ENCODE measurements around the gene PRKN.

PRKN gene

GRCh38 chr6:162580619-162581018, 146.9 kb downstream of the PRKN start:
- Histone ChIP-seq H3K36me3 (replicated peaks; ENCODE audit: low read depth, low read length) (no peaks in the 10 kb centered on the region), H3K4me3 (ENCODE audit: low read length) (no peak overlapping the region), H3K79me2 (ENCODE audit: low read length) (no peaks in the 10 kb centered on the region), H4K20me1 (ENCODE audit: insufficient read depth, low read length) (no peaks in the 10 kb centered on the region), H2AFZ (ENCODE audit: low read depth, low read length) (no peak overlapping the region), H3K9ac (ENCODE audit: low read length) (no peak overlapping the region), H3K4me1 (ENCODE audit: low read length) (no peaks in the 10 kb centered on the region), H3K9me3 (ENCODE audit: insufficient read depth, low read length) (no peaks in the 10 kb centered on the region), H3K4me2 (ENCODE audit: low read length) (no peak overlapping the region), H3K27me3 (ENCODE audit: low read depth, low read length) (no peaks in the 10 kb centered on the region), H3K27ac (ENCODE audit: low read length) (no peak overlapping the region)
- TF ChIP-seq CTCF (IDR thresholded peaks at IDR 0.05; ENCODE audit: low read depth, low read length) (no peak), EZH2phosphoT487 (IDR thresholded peaks at IDR 0.05; ENCODE audit: low read depth) (no peak)

- no peak for TF ChIP-seq EZH2phosphoT487 (IDR thresholded peaks at IDR 0.05; ENCODE audit: low read depth)
- H3K27ac ChIP-seq (ENCODE audit: low read length) = no peak overlapping the region
- no peaks in the 10 kb centered on the region for H3K79me2 ChIP-seq (ENCODE audit: low read length)
- no peak overlapping the region for H3K4me2 ChIP-seq (ENCODE audit: low read length)
- H2AFZ ChIP-seq (ENCODE audit: low read depth, low read length) = no peak overlapping the region
- H3K27me3 ChIP-seq (ENCODE audit: low read depth, low read length) = no peaks in the 10 kb centered on the region
- no peaks in the 10 kb centered on the region for H3K4me1 ChIP-seq (ENCODE audit: low read length)
- H4K20me1 ChIP-seq (ENCODE audit: insufficient read depth, low read length) = no peaks in the 10 kb centered on the region
- H3K36me3 ChIP-seq (replicated peaks; ENCODE audit: low read depth, low read length) = no peaks in the 10 kb centered on the region
- no peak overlapping the region for H3K9ac ChIP-seq (ENCODE audit: low read length)
- H3K9me3 ChIP-seq (ENCODE audit: insufficient read depth, low read length) = no peaks in the 10 kb centered on the region
- no peak overlapping the region for H3K4me3 ChIP-seq (ENCODE audit: low read length)
These were observed 151.6 kb downstream of the PRKN start for GRCh38 chr6:162576016-162576415.

- no peak overlapping the region for H2AFZ ChIP-seq (ENCODE audit: low read depth, low read length)
- no peak overlapping the region for H3K9ac ChIP-seq (ENCODE audit: low read length)
- H3K4me2 ChIP-seq (ENCODE audit: low read length) = no peak overlapping the region
- H3K36me3 ChIP-seq (replicated peaks; ENCODE audit: low read depth, low read length) = no peaks in the 10 kb centered on the region
- no peaks in the 10 kb centered on the region for H3K4me1 ChIP-seq (ENCODE audit: low read length)
- no peak overlapping the region for H3K27ac ChIP-seq (ENCODE audit: low read length)
- no peaks in the 10 kb centered on the region for H3K9me3 ChIP-seq (ENCODE audit: insufficient read depth, low read length)
- H3K79me2 ChIP-seq (ENCODE audit: low read length) = no peaks in the 10 kb centered on the region
- no peak for TF ChIP-seq CTCF (IDR thresholded peaks at IDR 0.05; ENCODE audit: low read depth, low read length)
- TF ChIP-seq EZH2phosphoT487 (IDR thresholded peaks at IDR 0.05; ENCODE audit: low read depth) = no peak
- H3K27me3 ChIP-seq (ENCODE audit: low read depth, low read length) = no peaks in the 10 kb centered on the region
- no peak overlapping the region for H3K4me3 ChIP-seq (ENCODE audit: low read length)
- no peaks in the 10 kb centered on the region for H4K20me1 ChIP-seq (ENCODE audit: insufficient read depth, low read length)
These were observed 155.3 kb downstream of the PRKN start for GRCh38 chr6:162572240-162572639.

- H3K36me3 ChIP-seq (replicated peaks; ENCODE audit: low read depth, low read length) = no peaks in the 10 kb centered on the region
- H3K27me3 ChIP-seq (ENCODE audit: low read depth, low read length) = no peaks in the 10 kb centered on the region
- no peaks in the 10 kb centered on the region for H4K20me1 ChIP-seq (ENCODE audit: insufficient read depth, low read length)
- no peaks in the 10 kb centered on the region for H3K79me2 ChIP-seq (ENCODE audit: low read length)
- no peaks in the 10 kb centered on the region for H3K4me1 ChIP-seq (ENCODE audit: low read length)
- H3K27ac ChIP-seq (ENCODE audit: low read length) = no peak overlapping the region
- H3K4me2 ChIP-seq (ENCODE audit: low read length) = no peak overlapping the region
- no peaks in the 10 kb centered on the region for H3K9me3 ChIP-seq (ENCODE audit: insufficient read depth, low read length)
- no peak overlapping the region for H3K9ac ChIP-seq (ENCODE audit: low read length)
- no peak overlapping the region for H2AFZ ChIP-seq (ENCODE audit: low read depth, low read length)
- no peak overlapping the region for H3K4me3 ChIP-seq (ENCODE audit: low read length)
- no peak for TF ChIP-seq CTCF (IDR thresholded peaks at IDR 0.05; ENCODE audit: low read depth, low read length)
- no peak for TF ChIP-seq EZH2phosphoT487 (IDR thresholded peaks at IDR 0.05; ENCODE audit: low read depth)
These were observed 159.3 kb downstream of the PRKN start for GRCh38 chr6:162568266-162568665.

- Histone ChIP-seq H3K4me3 (ENCODE audit: low read length) (no peak overlapping the region), H3K4me1 (ENCODE audit: low read length) (no peaks in the 10 kb centered on the region), H3K27ac (ENCODE audit: low read length) (no peak overlapping the region), H4K20me1 (ENCODE audit: insufficient read depth, low read length) (no peaks in the 10 kb centered on the region), H2AFZ (ENCODE audit: low read depth, low read length) (no peak overlapping the region), H3K36me3 (replicated peaks; ENCODE audit: low read depth, low read length) (no peaks in the 10 kb centered on the region), H3K4me2 (ENCODE audit: low read length) (no peak overlapping the region), H3K27me3 (ENCODE audit: low read depth, low read length) (no peaks in the 10 kb centered on the region), H3K79me2 (ENCODE audit: low read length) (no peaks in the 10 kb centered on the region), H3K9ac (ENCODE audit: low read length) (no peak overlapping the region), H3K9me3 (ENCODE audit: insufficient read depth, low read length) (no peaks in the 10 kb centered on the region)
- TF ChIP-seq CTCF (IDR thresholded peaks at IDR 0.05; ENCODE audit: low read depth, low read length) (no peak), EZH2phosphoT487 (IDR thresholded peaks at IDR 0.05; ENCODE audit: low read depth) (no peak)
These were observed 165.5 kb downstream of the PRKN start for GRCh38 chr6:162562041-162562440.

Measured in OCI-LY3 (cell line).